PC-9 (cell line): Measurements from ENCODE around the gene PTK6. TPM values are rescaled to one million over a fixed set of nuclear protein-coding genes. Genes with fewer than 3 reads are reported as not detected.

Experiments
- BruUV-seq: library from RNA; stranded (reverse); fragments of 400-500 nt; replicated peaks from 2 replicates; lab custom pipeline; 2021; lab: Mats Ljungman, UMichigan
- CTCF ChIA-PET: fragments of 300-600 bp; sonication (Branson Sonifier 250); formaldehyde crosslinking; loops from one replicate; lab custom pipeline; 2022; ENCODE audit warnings: antibody characterized with exemption; lab: Charles Lee
- POLR2A ChIA-PET: fragments of 300-600 bp; sonication (Branson Sonifier 250); formaldehyde crosslinking; loops from one replicate; lab custom pipeline; 2022; ENCODE audit warnings: antibody characterized with exemption; ENCODE audit not compliant: unreplicated experiment; lab: Charles Lee
- DNase-seq, 2 experiments: peaks; one replicate each; pipeline versions ENCODE4 v3.0.0 to v3.0.0-alpha.2; 2015 to 2022; ENCODE audit warnings: mixed read lengths in 1 of 2
- H2AFZ ChIP-seq: fragments of 200-600 bp; sonication (generic); 2 replicates; pipeline ENCODE4 v1.8.1; 2017; ENCODE audit warnings: antibody characterized with exemption
- H3F3A ChIP-seq: fragments of 200-600 bp; sonication (generic); 2 replicates; pipeline ENCODE4 v1.8.1; 2017; ENCODE audit warnings: antibody characterized with exemption, mild to moderate bottlenecking, low read depth; ENCODE audit not compliant: insufficient read depth
- H3K27ac ChIP-seq: fragments of 200-600 bp; sonication (generic); 2 replicates; pipeline ENCODE4 v1.6.1; 2016; ENCODE audit warnings: mixed run types
- H3K27me3 ChIP-seq: fragments of 200-600 bp; sonication (generic); 2 replicates; pipeline ENCODE4 v1.6.1; 2016; ENCODE audit warnings: low read depth, mixed run types; ENCODE audit not compliant: insufficient read depth
- H3K36me3 ChIP-seq: fragments of 200-600 bp; sonication (generic); 2 replicates; pipeline ENCODE4 v1.6.1; 2016; ENCODE audit warnings: low read depth, mixed run types
- H3K4me1 ChIP-seq: fragments of 200-600 bp; sonication (generic); replicated peaks from 2 replicates; pipeline ENCODE4 v1.6.1; 2016; ENCODE audit warnings: mixed run types; ENCODE audit not compliant: insufficient read depth
- H3K4me2 ChIP-seq: fragments of 200-600 bp; sonication (generic); 2 replicates; pipeline ENCODE4 v1.6.1; 2017; ENCODE audit warnings: mixed run types
- H3K4me3 ChIP-seq: fragments of 200-600 bp; sonication (generic); 2 replicates; pipeline ENCODE4 v1.6.1; 2016; ENCODE audit warnings: mixed run types
- H3K79me2 ChIP-seq: fragments of 200-600 bp; sonication (generic); 2 replicates; pipeline ENCODE4 v1.6.1; 2017; ENCODE audit warnings: low read depth, mixed run types
- H3K9me2 ChIP-seq: fragments of 200-600 bp; sonication (generic); 2 replicates; pipeline ENCODE4 v1.8.1; 2017; ENCODE audit warnings: mild to moderate bottlenecking; ENCODE audit not compliant: insufficient read depth
- H3K9me3 ChIP-seq: fragments of 200-600 bp; sonication (generic); 2 replicates; pipeline ENCODE4 v1.8.1; 2016; ENCODE audit warnings: low read depth; ENCODE audit not compliant: insufficient read depth
- H4K20me1 ChIP-seq: fragments of 200-600 bp; sonication (generic); 2 replicates; pipeline ENCODE4 v1.8.1; 2017; ENCODE audit not compliant: insufficient read depth
- CTCF ChIP-seq: fragments of 200-600 bp; sonication (generic); conservative IDR thresholded peaks from 2 replicates; pipeline ENCODE4 v1.6.1; 2017; ENCODE audit warnings: mixed run types, antibody characterized with exemption, mild to moderate bottlenecking, moderate library complexity
- EZH2 ChIP-seq: fragments of 200-600 bp; sonication (generic); IDR thresholded peaks from 2 replicates; pipeline ENCODE4 v1.8.0; 2017; ENCODE audit warnings: antibody characterized with exemption, low read depth
- intact Hi-C: fragments of 100-400 bp; cut with micrococcal nuclease; formaldehyde crosslinking; loops from one replicate; pipeline ENCODE4 v1.10.0; 2022; ENCODE audit not compliant: unreplicated experiment
- total RNA-seq: library from RNA; stranded (reverse); gene quantifications from 2 replicates; pipeline ENCODE4 v1.2.3, GENCODE V29; 2021

PTK6 gene
- total RNA-seq, 1 experiment from 2014 or later: 12.9 TPM

- Histone ChIP-seq H3K27ac (no peak overlapping the region), H3K9me3 (no peaks in the 10 kb centered on the region), H3K4me2 (no peak overlapping the region), H3K4me3 (no peak overlapping the region), H3K27me3 (no peaks in the 10 kb centered on the region), H3K36me3 (no peaks in the 10 kb centered on the region), H2AFZ (no peak overlapping the region), H3K79me2 (no peaks in the 10 kb centered on the region), H3K9me2 (no peaks in the 10 kb centered on the region), H3K4me1 (no peaks in the 10 kb centered on the region), H3F3A (peaks cover 9% of the 10 kb centered on the region), H4K20me1 (no peaks in the 10 kb centered on the region)
- BruUV-seq: no TSS peak
- ChIA-PET CTCF (no interaction called here), POLR2A (no interaction called here)
- intact Hi-C loops: no loop called here
- DNase-seq: no peak
- TF ChIP-seq CTCF: no peak
- no peak for TF ChIP-seq EZH2
Measured at GRCh38 chr20:63558804-63559484, 21.8 kb upstream of the PTK6 start.

- no peaks in the 10 kb centered on the region for H3K36me3 ChIP-seq
- no TSS peak for BruUV-seq
- H3K27me3 ChIP-seq: no peaks in the 10 kb centered on the region
- H3F3A ChIP-seq: peaks cover 16% of the 10 kb centered on the region
- ChIA-PET POLR2A (no interaction called here), CTCF (no interaction called here)
- H3K27ac ChIP-seq: no peak overlapping the region
- no peaks in the 10 kb centered on the region for H3K79me2 ChIP-seq
- H3K9me3 ChIP-seq: no peaks in the 10 kb centered on the region
- no peak overlapping the region for H3K4me3 ChIP-seq
- H2AFZ ChIP-seq: no peak overlapping the region
- no peak for TF ChIP-seq CTCF
- TF ChIP-seq EZH2: no peak
- H4K20me1 ChIP-seq: no peaks in the 10 kb centered on the region
- H3K9me2 ChIP-seq: no peaks in the 10 kb centered on the region
- no peak overlapping the region for H3K4me2 ChIP-seq
- intact Hi-C loops: no loop called here
- H3K4me1 ChIP-seq: peaks cover 7% of the 10 kb centered on the region
- no peak for DNase-seq
Measured at GRCh38 chr20:63557481-63557891, 20.3 kb upstream of the PTK6 start.

GRCh38 chr20:63556873-63557478 is 19.8 kb upstream of the PTK6 start:
- intact Hi-C loops: no loop called here
- Histone ChIP-seq H3K36me3 (no peaks in the 10 kb centered on the region), H2AFZ (no peak overlapping the region), H3K4me1 (peaks cover 12% of the 10 kb centered on the region), H3K27ac (no peak overlapping the region), H3K4me2 (no peak overlapping the region), H3F3A (peaks cover 21% of the 10 kb centered on the region), H3K27me3 (no peaks in the 10 kb centered on the region), H3K9me2 (no peaks in the 10 kb centered on the region), H3K4me3 (no peak overlapping the region), H3K9me3 (no peaks in the 10 kb centered on the region), H3K79me2 (no peaks in the 10 kb centered on the region), H4K20me1 (no peaks in the 10 kb centered on the region)
- no TSS peak for BruUV-seq
- CTCF ChIA-PET: no interaction called here
- TF ChIP-seq CTCF (no peak), EZH2 (no peak)
- POLR2A ChIA-PET: interaction anchor here (0.7 kb wide), 1 partner anchor 18 kb away, joined by 4 read pairs; no protein-coding TSS in a partner anchor
- no peak for DNase-seq
